GM21737 (cell line): ENCODE data around the gene ARL5A.

ENCODE experiments used
- ATAC-seq: cut with Tn5 transposase; IDR thresholded peaks from one replicate; pipeline ENCODE4 v1.9.1; 2021; ENCODE audit warnings: mild to moderate bottlenecking, moderate library complexity; ENCODE audit not compliant: unreplicated experiment

The ARL5A gene

DNA sequence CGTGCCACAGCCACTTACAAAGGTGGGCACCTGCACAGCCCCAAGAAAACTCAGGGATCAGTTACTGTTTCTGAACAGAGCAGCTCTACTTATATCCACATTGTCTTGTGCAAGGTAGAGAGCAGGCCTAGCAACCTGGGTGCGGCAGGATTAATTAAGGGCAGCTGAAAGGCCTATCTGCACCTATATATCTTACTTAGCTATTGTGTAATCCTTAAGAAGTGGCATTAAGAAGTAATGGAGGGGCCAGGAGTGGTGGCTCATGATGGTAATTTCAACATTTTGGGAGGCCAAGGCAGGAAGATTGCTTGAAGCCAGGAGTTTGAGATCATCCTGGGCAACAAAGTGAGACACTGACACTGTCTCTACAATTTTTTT, 12.8 kb upstream of the ARL5A start:
- peak; percentile 1 for ATAC-seq

DNA sequence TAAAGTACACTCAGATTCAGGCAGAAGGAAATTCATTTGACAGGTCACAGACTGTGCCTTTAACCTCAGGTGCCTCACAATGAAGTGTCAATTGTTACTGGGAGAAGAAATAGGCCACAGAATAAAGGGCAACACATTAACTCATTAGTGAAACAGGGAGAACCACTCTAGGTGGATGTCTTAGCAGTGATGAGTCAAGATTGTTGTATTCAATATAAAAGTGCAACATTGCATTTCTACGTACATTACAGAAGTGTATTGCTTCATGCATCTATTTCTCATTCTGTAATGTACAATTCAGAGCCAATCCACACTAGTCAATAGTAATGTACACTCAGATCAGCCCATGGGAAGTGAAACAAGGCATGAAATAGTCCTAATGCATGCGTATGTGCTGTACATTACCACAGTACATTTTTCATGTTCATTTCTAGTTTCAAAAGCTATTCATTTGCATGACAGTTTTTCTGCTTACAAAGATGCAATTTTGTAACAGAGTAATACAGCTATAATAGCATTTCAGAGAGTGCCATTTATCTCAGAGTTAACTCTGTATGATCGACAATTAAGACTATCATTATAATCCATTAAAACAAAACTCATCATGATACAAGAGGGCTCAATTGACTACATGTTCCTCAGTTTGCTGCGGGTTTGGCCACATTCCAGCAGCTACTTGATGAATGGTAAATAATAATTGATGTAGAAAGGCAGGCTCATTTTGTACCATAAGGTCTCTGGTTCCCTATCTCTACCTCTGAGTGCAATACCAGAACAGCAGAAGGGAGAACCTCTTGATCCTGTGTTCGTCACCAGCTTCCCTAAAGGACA, 12.2 kb upstream of the ARL5A start:
- ATAC-seq, result peak; percentile 96

- no peak for ATAC-seq
These were observed 9.7 kb upstream of the ARL5A start for GRCh38 chr2:151837926-151838325.

DNA sequence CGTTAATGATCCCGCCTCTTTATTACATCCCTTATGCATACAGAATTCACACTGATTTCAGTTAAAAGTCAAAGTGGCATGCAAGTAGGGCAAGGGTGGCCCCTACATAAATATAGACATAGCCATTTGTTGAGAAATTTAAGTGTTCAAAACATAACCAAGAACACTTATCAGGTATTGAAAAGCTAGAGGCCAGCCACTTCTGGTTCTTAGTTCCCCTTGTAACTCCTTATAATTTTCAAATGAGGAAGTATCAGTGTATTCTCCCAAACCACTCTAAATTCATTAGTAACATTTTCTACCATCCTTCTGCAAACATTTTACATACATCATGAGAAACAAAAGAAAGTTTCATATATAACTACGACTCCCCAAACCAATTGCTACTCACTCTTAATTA, 5.8 kb upstream of the ARL5A start:
- ATAC-seq, result no peak

DNA sequence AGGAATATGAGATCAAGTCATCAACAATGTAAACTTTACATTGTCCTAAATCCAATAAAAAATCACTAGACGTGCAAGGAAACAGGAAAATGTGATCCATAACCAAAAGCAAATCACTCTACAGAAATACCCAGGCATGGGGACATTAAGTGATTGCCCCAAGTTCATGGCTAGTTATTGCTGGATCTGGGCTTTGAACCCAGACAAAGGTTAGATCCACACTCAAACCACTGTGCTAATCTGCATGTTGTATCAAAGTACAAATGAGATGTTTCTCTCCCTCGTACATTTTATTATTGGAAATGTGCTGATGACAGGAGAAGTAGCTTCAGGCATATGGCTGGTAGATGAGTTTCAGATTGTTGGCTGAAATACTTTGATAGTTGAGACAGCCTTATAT, 2.7 kb upstream of the ARL5A start:
- no peak for ATAC-seq

- ATAC-seq, result no peak
These were observed 686 bp upstream of the ARL5A start for GRCh38 chr2:151828890-151829324.

- peak; percentile 19 for ATAC-seq
These were observed 568 bp downstream of the ARL5A start for GRCh38 chr2:151827564-151828142.

DNA sequence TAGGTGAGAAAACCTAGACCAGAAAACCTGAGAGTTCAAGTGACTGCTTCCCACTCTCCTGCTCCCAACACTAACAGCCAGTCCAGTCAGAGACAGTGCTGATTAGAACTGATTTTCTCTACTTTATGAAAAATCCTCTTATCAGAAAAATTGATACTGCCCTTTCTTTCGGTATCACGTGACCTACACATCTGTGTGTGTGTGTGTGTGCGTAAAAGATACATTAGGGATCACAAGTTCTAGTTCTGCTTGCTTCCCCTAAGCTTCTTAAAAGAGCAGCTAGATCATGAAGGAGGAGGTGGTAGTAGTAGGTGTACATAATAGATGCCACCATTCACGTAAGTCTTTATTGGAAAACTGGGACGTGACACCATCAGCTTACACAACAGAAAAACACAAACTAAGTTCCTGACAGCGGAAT, 1.5 kb downstream of the ARL5A start:
- ATAC-seq, result no peak

GRCh38 chr2:151824886-151825285, 3.3 kb downstream of the ARL5A start:
- no peak for ATAC-seq

DNA sequence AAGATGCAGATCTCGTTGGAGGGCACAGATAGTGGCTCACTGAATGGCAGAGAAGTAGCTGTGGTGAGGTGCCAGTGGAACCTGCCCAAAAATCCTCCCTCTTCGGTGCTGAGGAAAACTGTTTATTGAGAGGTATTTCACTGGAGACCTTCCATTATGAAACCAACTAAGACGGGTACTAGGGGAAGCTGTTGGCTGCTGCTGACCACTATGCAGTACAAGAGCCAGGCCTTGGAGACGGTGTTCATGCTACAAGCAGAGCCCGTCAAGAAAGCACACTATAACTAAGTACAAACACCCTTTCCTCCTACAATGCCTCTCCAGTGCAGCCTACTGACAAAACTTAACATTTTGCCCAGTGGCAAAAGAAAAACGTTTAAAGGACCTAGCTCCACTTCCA, 4.6 kb downstream of the ARL5A start:
- ATAC-seq, result no peak

- no peak for ATAC-seq
These were observed 8.3 kb downstream of the ARL5A start for GRCh38 chr2:151819920-151820319.

DNA sequence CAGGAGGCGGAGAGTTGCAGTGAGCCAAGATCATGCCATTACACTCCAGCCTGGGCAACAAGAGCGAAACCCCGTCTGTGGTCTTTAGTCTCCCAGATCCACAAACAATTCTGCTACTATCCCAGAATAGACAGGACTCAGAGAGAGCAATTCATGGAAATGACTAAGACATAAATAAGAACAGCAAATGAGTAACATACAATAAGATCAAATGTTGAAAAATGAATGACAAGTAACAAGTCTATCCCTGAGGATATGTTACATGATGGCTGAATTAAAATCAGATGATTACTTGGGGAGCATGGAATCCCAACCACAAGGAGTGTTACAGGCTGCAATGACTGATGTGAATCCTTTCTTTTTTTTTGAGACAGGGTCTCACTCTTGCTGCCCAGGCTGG, 10.3 kb downstream of the ARL5A start:
- no peak for ATAC-seq

GRCh38 chr2:151816843-151817242, 11.4 kb downstream of the ARL5A start:
- ATAC-seq, result no peak

DNA sequence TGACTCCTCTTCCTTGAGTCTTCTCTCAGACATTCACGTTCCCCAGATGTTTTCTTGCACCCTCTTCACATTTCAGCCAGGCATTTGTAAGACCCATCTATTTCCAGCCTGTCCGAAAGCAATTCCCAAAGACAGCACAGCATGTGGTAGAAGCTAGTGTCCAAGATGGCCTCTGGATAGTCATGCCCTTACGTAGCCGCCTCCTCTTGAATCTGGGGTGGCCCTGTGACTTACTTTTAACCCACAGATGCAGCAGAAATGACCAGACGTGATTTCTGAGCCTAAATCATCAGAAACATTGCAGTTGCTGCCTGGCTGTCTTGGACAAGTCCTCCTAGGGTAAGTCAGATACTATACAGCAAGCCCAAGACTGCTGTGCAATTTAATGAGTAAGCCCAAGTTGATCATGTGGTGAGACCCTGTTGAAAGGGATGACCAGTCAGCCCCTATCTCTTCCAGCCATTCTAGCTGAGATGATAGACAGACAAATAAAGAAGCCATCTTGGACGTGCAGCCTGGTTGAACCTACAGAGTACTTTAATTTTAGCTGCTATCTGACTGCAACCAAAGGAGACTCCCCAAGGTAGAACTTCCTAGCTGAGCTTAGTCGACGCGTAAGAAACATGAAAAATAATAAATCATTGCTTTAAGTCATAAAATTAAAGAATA, 12.3 kb downstream of the ARL5A start:
- no peak for ATAC-seq

DNA sequence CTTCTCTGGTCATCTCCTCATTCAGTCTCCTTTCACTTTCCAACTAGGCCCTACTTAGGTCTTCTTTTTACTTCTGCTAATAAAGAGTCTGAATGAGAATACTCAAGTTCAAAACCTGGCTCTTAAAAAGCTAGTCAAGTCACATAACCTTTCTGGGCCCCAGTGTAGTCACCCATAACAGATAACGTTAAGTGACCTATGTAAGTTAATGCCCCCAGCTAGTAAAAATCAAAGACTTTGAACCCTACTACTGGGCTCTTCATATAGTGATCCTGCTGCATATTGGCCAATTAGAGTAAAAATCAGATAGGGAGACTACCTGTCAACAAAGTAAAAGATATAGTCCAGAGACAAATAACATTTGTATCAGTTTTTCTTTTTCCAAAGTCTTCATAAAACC, 17.7 kb downstream of the ARL5A start:
- no peak for ATAC-seq

DNA sequence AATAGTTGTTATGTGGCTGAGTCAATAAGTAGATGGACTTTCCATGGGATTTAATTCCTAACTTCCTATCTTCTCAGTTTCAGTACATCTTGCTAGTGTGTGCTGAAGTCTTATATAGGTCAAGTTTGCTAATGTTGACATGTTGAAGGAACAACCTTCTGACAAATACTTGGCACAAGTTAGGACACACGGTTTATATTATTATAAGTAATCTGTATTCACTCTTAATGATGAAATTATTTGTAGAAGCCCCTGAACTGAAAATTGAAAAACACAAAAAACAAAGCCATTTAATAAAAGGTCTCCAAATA, 19.2 kb downstream of the ARL5A start:
- no peak for ATAC-seq

- ATAC-seq, result no peak
These were observed 19.8 kb downstream of the ARL5A start for GRCh38 chr2:151808258-151809072.

DNA sequence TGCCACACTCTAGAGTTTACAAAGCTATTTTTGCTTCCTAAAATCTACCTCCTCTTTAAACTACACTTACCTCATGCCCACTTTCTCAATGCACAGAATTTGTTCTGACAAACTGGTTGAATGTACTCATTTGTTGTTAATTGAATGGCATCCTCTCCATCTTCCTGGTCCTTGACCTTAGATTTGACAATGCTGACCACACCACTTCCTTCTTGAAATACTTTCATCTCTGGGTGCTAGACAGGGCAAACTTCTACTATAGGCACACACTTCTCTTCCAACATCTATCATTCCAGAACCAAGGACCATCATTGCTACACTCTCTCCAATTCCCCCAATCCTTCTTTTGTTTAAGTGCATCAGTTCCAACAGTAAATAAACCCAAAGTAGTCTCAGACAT, 22.3 kb downstream of the ARL5A start:
- no peak for ATAC-seq

- ATAC-seq, result no peak
These were observed 22.9 kb downstream of the ARL5A start for GRCh38 chr2:151805343-151805742.

GRCh38 chr2:151803811-151804210, 24.4 kb downstream of the ARL5A start:
- ATAC-seq, result no peak

DNA sequence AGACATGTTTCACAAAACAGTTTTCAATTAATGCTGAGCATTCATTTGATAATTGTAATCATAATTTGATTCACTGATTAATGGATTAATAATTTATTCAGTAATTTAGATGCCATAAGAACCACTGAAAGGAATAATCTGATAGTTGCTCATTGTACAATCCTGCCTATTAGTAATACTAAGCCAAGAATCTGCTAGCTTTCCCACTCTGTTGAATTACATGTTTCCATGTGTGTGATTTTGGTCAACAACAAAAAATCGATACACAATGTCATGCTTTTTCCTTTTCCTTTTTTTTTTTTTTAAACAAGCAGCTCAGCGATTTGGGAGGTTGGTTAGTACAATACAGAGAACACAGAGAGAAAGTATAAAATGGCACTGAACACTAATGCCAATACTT, 25.9 kb downstream of the ARL5A start:
- no peak for ATAC-seq
